Skeletal muscle satellite cell (primary cell): ENCODE results near the gene RAB22A.
"Not testable (repeated sequence)": the region's sequence is repeated elsewhere in the genome, so short reads cannot be mapped to it uniquely, and the experiment has no call there.

ENCODE experiments used
- H3K27me3 ChIP-seq: 2 replicates; pipeline ENCODE4 v1.7.0; 2013; ENCODE audit warnings: low read length; ENCODE audit not compliant: control insufficient read depth, insufficient read depth
- H3K36me3 ChIP-seq: 2 replicates; pipeline ENCODE4 v1.7.0; 2013; ENCODE audit warnings: mild to moderate bottlenecking, control low read depth, low read length; ENCODE audit not compliant: insufficient read depth
- H3K4me1 ChIP-seq: 2 replicates; pipeline ENCODE4 v1.7.0; 2013; ENCODE audit warnings: low read length; ENCODE audit not compliant: control insufficient read depth, insufficient read depth
- H3K4me2 ChIP-seq: 2 replicates; pipeline ENCODE4 v1.7.0; 2013; ENCODE audit warnings: mild to moderate bottlenecking, low read length
- H3K4me3 ChIP-seq: 2 replicates; pipeline ENCODE4 v1.7.0; 2013; ENCODE audit warnings: low read length
- H3K9ac ChIP-seq: 2 replicates; pipeline ENCODE4 v1.7.0; 2013; ENCODE audit warnings: mild to moderate bottlenecking, low read depth, low read length, moderate library complexity
- H3K9me3 ChIP-seq: replicated peaks from 2 replicates; pipeline ENCODE4 v1.7.0; 2013; ENCODE audit warnings: mild to moderate bottlenecking, control low read depth, low read length

RAB22A gene

GRCh38 chr20:58359441-58359840, 49.9 kb downstream of the RAB22A start:
- Histone ChIP-seq H3K4me2 (no peak overlapping the region), H3K4me3 (no peak overlapping the region), H3K9me3 (no peaks in the 10 kb centered on the region), H3K36me3 (peaks cover 55% of the 10 kb centered on the region), H3K9ac (no peak overlapping the region), H3K4me1 (no peaks in the 10 kb centered on the region), H3K27me3 (no peaks in the 10 kb centered on the region)

- no peak overlapping the region for H3K9ac ChIP-seq
- no peaks in the 10 kb centered on the region for H3K9me3 ChIP-seq
- no peaks in the 10 kb centered on the region for H3K27me3 ChIP-seq
- peaks cover 49% of the 10 kb centered on the region for H3K36me3 ChIP-seq
- no peaks in the 10 kb centered on the region for H3K4me1 ChIP-seq
- H3K4me2 ChIP-seq = no peak overlapping the region
- no peak overlapping the region for H3K4me3 ChIP-seq
Observed at GRCh38 chr20:58360936-58361335, 51.4 kb downstream of the RAB22A start.

- Histone ChIP-seq H3K36me3 (peaks cover 46% of the 10 kb centered on the region), H3K9me3 (no peaks in the 10 kb centered on the region), H3K4me2 (no peak overlapping the region), H3K9ac (peak overlapping the region; percentile 31), H3K4me3 (no peak overlapping the region), H3K27me3 (no peaks in the 10 kb centered on the region), H3K4me1 (no peaks in the 10 kb centered on the region)
Observed at GRCh38 chr20:58361481-58362205, 52.1 kb downstream of the RAB22A start.

- Histone ChIP-seq H3K9me3 (no peaks in the 10 kb centered on the region), H3K9ac (peak overlapping the region; percentile 31), H3K4me1 (no peaks in the 10 kb centered on the region), H3K4me3 (no peak overlapping the region), H3K4me2 (no peak overlapping the region), H3K36me3 (peaks cover 41% of the 10 kb centered on the region), H3K27me3 (no peaks in the 10 kb centered on the region)
Observed at GRCh38 chr20:58362206-58362516, 52.6 kb downstream of the RAB22A start.

GRCh38 chr20:58362970-58363369, 53.5 kb downstream of the RAB22A start:
- H3K27me3 ChIP-seq = no peaks in the 10 kb centered on the region
- no peak overlapping the region for H3K4me3 ChIP-seq
- no peak overlapping the region for H3K9ac ChIP-seq
- H3K4me1 ChIP-seq = no peaks in the 10 kb centered on the region
- peaks cover 42% of the 10 kb centered on the region for H3K36me3 ChIP-seq
- H3K9me3 ChIP-seq = no peaks in the 10 kb centered on the region
- no peak overlapping the region for H3K4me2 ChIP-seq

- Histone ChIP-seq H3K4me2 (no peak overlapping the region), H3K36me3 (peaks cover 24% of the 10 kb centered on the region), H3K9me3 (no peaks in the 10 kb centered on the region), H3K4me3 (no peak overlapping the region), H3K9ac (no peak overlapping the region), H3K27me3 (no peaks in the 10 kb centered on the region), H3K4me1 (no peaks in the 10 kb centered on the region)
Observed at GRCh38 chr20:58366866-58367265, 57.4 kb downstream of the RAB22A start.

GRCh38 chr20:58372806-58373205, 63.3 kb downstream of the RAB22A start:
- Histone ChIP-seq H3K4me1 (peaks cover under 1% of the 10 kb centered on the region), H3K4me2 (no peak overlapping the region), H3K9me3 (no peaks in the 10 kb centered on the region), H3K27me3 (no peaks in the 10 kb centered on the region), H3K4me3 (no peak overlapping the region), H3K36me3 (peaks cover 6% of the 10 kb centered on the region), H3K9ac (no peak overlapping the region)

- H3K4me2 ChIP-seq, H3K9me3 ChIP-seq, H3K36me3 ChIP-seq, H3K27me3 ChIP-seq, H3K9ac ChIP-seq, H3K4me3 ChIP-seq, H3K4me1 ChIP-seq: not testable (repeated sequence)
Observed at GRCh38 chr20:58373296-58373695, 63.8 kb downstream of the RAB22A start.

- Histone ChIP-seq H3K4me1 (peaks cover 3% of the 10 kb centered on the region), H3K9ac (no peak overlapping the region), H3K9me3 (no peaks in the 10 kb centered on the region), H3K4me3 (no peak overlapping the region), H3K27me3 (no peaks in the 10 kb centered on the region), H3K36me3 (no peaks in the 10 kb centered on the region), H3K4me2 (no peak overlapping the region)
Observed at GRCh38 chr20:58374027-58374850, 64.7 kb downstream of the RAB22A start.

GRCh38 chr20:58374906-58375758, 65.6 kb downstream of the RAB22A start:
- H3K9me3 ChIP-seq = no peaks in the 10 kb centered on the region
- no peaks in the 10 kb centered on the region for H3K36me3 ChIP-seq
- no peak overlapping the region for H3K4me2 ChIP-seq
- peaks cover 3% of the 10 kb centered on the region for H3K4me1 ChIP-seq
- H3K27me3 ChIP-seq = no peaks in the 10 kb centered on the region
- H3K9ac ChIP-seq = no peak overlapping the region
- H3K4me3 ChIP-seq = no peak overlapping the region

- Histone ChIP-seq H3K27me3 (no peaks in the 10 kb centered on the region), H3K9me3 (no peaks in the 10 kb centered on the region), H3K4me3 (no peak overlapping the region), H3K4me1 (peaks cover 3% of the 10 kb centered on the region), H3K9ac (no peak overlapping the region), H3K4me2 (no peak overlapping the region), H3K36me3 (no peaks in the 10 kb centered on the region)
Observed at GRCh38 chr20:58375759-58376352, 66.3 kb downstream of the RAB22A start.
